GM12865 (cell line): Measurements from ENCODE around the gene SLC12A7.

Experiments used
- DNase-seq: peaks from one replicate; pipeline ENCODE4 v3.0.0; 2010; ENCODE audit warnings: low read depth
- H3K4me3 ChIP-seq: 2 replicates; pipeline ENCODE4 v1.5.1; 2011; ENCODE audit warnings: mild to moderate bottlenecking, low read depth, low read length, control low read depth
- TF ChIP-seq, protein P1 (sequence below): IDR thresholded peaks from 2 replicates; pipeline ENCODE4 v1.5.1; 2011; ENCODE audit warnings: low read length, control low read depth, low read depth, inconsistent platforms; ENCODE audit not compliant: insufficient read depth; ENCODE audit errors: missing control alignments

The SLC12A7 gene

DNA sequence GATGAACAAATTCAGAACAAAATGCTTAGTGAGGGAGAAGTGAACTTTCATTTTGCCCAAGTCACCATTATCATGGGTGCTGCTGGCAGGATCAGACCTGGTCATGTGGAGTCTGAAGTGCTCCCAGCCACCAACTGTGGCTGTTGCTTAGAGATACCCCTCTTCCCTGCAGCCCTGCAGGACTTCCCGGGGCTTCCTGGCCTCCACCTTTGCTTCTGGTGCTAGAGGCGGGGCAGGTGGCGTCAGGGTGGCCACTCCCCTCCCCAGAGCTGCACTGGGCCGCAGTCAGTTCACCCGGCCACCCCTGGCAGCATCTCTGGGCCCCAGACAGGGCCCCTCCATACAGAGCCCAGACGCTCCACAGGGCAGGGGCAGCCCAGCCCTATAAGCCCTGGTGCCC lies 30.0 kb upstream of the SLC12A7 start:
- TF ChIP-seq, protein P1, sequence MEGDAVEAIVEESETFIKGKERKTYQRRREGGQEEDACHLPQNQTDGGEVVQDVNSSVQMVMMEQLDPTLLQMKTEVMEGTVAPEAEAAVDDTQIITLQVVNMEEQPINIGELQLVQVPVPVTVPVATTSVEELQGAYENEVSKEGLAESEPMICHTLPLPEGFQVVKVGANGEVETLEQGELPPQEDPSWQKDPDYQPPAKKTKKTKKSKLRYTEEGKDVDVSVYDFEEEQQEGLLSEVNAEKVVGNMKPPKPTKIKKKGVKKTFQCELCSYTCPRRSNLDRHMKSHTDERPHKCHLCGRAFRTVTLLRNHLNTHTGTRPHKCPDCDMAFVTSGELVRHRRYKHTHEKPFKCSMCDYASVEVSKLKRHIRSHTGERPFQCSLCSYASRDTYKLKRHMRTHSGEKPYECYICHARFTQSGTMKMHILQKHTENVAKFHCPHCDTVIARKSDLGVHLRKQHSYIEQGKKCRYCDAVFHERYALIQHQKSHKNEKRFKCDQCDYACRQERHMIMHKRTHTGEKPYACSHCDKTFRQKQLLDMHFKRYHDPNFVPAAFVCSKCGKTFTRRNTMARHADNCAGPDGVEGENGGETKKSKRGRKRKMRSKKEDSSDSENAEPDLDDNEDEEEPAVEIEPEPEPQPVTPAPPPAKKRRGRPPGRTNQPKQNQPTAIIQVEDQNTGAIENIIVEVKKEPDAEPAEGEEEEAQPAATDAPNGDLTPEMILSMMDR: no peak
- no peak overlapping the region for H3K4me3 ChIP-seq
- no peak for DNase-seq

DNA sequence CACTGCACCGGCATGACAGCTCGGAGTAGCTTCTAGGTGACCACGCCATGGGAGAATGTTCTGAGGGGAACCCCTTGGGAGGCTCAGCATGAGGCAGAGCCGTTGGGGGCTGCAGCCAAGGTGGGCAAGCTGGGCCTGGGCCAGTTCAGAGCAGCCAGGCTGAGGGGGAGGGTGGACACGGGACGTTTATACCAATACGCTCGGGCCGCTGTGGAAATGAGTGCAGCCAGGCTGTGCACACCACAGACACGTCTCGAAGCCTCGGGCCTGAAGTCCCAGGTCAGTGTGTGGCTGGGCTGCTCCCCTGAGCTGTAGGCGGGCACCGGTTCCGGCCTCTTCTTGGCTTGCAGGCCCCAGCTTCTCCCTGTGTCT lies 28.9 kb upstream of the SLC12A7 start:
- H3K4me3 ChIP-seq: no peak overlapping the region
- TF ChIP-seq, protein P1: no peak
- no peak for DNase-seq

DNA sequence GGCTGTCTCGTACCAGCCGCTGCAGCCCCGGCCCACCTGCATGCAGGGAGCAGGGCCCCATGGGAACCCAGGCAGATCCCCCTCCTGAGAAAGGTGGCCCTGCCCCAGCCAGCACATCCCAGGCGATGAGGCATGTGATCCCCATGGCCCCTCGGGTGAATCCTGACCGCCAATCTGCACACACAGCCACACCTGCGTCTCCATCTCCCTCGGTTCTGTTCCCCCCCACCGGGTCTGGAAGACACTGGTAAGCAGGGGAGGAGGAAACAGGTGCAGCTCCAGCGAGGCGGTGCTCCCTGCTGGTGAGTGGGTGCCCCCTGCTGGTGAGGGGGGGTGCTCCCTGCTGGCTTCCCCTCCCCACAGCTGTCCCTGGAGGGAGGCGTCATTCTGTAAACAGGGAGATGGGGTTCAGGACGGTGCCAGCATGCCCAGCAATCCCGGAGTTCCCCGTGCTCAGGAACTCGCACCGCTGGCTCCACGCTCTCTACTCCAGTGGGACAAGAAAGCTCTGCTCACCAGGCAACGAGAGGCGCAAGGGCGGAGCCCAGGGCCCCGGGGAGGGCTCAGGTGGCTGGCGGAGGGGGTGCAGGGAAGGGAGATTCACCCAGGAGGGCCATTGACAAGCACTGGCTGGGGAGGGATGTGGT lies 28.4 kb upstream of the SLC12A7 start:
- peak; percentile 77 for DNase-seq
- no peak overlapping the region for H3K4me3 ChIP-seq
- TF ChIP-seq, protein P1: peak; percentile 77

DNA sequence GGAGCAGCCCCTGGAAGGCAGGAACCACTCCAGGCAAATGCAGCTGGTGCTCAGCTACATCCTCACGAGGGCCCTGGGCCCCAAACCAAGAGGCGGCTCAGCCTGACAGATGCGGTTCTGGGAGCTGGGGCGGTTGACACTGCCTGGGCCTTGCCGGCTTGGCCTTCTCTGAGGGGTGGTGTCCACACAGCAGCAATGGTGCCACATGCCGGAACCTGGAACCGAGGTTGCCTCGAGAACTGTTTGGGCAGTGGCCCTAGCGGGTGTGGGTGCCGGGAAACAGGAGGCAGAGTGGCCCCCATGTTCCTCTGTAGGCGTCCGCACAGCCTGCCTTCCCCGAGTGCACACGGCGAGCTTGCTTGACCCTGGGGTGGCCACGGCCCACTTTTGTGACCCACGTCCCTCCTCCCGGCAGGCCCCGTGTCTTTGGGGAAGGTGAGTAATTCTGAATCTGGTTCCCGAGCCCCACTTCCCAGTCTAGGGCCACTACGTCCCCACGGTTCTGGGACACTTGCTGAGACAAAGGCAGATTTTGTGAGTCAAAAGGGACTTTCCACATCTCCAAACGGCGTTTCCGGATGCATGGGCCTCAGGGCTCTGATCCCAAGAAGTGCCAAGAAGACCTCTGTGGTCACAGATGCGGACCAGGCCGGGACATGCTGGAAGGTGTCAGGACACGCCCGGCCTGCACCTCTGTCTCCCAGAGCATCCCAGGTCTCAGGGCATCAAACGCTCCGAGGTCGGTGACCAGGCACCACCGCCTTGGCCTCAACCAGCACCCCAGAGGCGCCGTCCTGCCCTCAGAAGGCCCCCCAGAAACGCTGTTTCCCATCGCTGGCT lies 27.7 kb upstream of the SLC12A7 start:
- no peak overlapping the region for H3K4me3 ChIP-seq
- DNase-seq: peak; percentile 24
- TF ChIP-seq, protein P1: no peak

DNA sequence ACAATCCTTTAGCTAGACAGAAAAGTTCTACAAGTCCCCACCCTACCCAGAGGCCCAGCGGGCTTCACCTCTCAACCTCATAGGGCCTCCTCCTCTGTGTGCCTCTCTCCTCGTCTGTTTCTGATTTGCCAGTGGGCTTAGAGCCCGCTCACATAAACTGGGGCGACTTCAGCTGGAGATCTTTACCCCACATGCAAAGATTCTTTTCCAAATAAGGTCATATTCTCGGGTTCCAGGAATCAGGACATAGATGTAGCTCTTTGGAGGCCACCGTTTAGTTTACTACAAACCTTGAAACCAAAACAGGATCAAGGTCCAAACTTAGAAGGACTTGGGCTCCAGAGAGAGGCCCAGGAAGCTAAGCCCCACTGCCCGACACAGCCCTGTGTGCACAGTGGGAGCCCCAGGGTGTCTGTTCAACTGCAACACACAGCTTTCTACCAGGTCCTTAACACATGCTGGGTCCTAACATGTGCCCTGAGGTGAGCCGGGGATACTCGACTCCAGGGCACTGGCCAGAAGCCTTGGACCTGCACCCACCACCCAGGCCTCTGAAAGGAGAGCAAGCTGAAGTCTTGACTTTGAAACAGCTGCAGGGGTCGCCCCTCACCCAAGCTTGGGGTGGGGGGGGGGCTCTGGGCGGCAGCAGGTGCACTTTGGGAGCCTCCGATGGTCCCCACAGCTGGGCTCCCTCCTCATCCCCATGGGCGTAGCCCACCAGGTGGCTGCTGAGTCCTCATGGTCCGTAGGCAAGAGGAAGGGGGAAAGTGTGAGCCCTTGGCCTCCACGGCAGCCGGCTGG lies 26.8 kb upstream of the SLC12A7 start:
- H3K4me3 ChIP-seq: no peak overlapping the region
- no peak for DNase-seq
- TF ChIP-seq, protein P1: no peak

DNA sequence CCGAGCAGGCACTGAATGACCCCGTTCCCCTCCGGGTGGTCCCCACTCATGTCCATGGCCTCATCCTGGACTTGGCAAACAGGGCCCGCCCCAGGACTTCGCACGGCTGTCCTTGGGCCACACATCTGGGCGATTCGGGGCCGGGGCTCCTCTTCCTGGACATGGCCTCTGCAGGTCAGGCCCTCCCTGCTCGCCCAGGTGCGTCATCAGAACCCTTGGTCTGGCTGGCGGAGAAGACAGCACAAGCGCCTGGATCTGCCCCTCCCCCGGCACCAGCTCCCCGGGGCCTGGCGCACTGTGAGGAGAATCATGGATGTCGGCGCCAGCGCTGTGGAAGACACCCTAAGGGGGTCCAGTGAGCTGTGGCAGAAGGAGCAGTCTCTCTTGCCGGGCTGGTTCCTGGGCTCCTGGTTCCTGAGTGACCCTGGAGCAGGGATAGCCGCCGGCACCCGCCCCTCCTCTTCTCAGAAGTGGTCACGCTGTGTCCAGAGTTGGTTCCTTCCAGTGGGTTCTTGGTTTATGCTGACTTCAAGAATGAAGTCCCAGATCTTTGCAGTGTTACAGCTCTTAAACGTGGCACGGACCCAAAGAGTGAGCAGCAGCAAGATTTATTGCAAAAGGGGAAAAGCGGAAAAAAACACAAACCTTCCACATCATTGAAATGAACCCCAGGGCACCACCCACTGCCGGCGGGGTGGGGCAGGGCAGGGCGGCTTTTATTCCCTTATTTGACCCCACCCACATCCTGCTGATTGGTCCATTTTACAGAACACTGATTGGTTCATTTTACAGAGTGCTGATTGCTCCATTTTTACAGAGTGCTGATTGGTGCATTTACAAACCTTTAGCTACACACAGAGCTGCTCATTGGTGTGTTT lies 25.9 kb upstream of the SLC12A7 start:
- no peak for DNase-seq
- TF ChIP-seq, protein P1: no peak
- no peak overlapping the region for H3K4me3 ChIP-seq
